Large intestine (tissue), 3 donors: ENCODE results near the gene DIP2B. TPM values are rescaled to one million over a fixed set of nuclear protein-coding genes. Genes with fewer than 3 reads are reported as not detected.

Experiments
- DNase-seq, 2 donors: peaks; one replicate each; pipeline versions ENCODE4 v3.0.0 to v3.0.0-alpha.2; 2013
- H3K27ac ChIP-seq: one replicate; pipeline ENCODE4 v1.5.1; 2013; ENCODE audit warnings: low read length
- H3K27me3 ChIP-seq: 2 replicates; pipeline ENCODE4 v1.6.1; 2013; ENCODE audit warnings: low read length; ENCODE audit not compliant: control insufficient read depth, insufficient read depth
- H3K36me3 ChIP-seq: 2 replicates; pipeline ENCODE4 v1.6.1; 2013; ENCODE audit warnings: low read length; ENCODE audit not compliant: control insufficient read depth, insufficient read depth
- H3K4me1 ChIP-seq: one replicate; pipeline ENCODE4 v1.6.1; 2013; ENCODE audit warnings: low read length; ENCODE audit not compliant: control insufficient read depth, insufficient read depth
- H3K4me3 ChIP-seq: one replicate; pipeline ENCODE4 v1.5.1; 2013; ENCODE audit warnings: low read length
- H3K9me3 ChIP-seq: one replicate; pipeline ENCODE4 v1.6.1; 2013; ENCODE audit warnings: mild to moderate bottlenecking, low read depth, low read length, moderate library complexity; ENCODE audit not compliant: control insufficient read depth
- WGBS: methylation state at CpG from one replicate; pipeline ENCODE4 v1.1.5; 2013; ENCODE audit warnings: low lambda C conversion rate; ENCODE audit not compliant: insufficient coverage; 5-methylcytosine and 5-hydroxymethylcytosine counted together
- polyA plus RNA-seq: library from polyadenylated mRNA; unstranded; fragments of 120-200 nt; gene quantifications from one replicate; pipeline ENCODE4 v1.2.1, GENCODE V29; 2013

The DIP2B gene
- polyA plus RNA-seq, 1 donor = 18.2 TPM

DNA sequence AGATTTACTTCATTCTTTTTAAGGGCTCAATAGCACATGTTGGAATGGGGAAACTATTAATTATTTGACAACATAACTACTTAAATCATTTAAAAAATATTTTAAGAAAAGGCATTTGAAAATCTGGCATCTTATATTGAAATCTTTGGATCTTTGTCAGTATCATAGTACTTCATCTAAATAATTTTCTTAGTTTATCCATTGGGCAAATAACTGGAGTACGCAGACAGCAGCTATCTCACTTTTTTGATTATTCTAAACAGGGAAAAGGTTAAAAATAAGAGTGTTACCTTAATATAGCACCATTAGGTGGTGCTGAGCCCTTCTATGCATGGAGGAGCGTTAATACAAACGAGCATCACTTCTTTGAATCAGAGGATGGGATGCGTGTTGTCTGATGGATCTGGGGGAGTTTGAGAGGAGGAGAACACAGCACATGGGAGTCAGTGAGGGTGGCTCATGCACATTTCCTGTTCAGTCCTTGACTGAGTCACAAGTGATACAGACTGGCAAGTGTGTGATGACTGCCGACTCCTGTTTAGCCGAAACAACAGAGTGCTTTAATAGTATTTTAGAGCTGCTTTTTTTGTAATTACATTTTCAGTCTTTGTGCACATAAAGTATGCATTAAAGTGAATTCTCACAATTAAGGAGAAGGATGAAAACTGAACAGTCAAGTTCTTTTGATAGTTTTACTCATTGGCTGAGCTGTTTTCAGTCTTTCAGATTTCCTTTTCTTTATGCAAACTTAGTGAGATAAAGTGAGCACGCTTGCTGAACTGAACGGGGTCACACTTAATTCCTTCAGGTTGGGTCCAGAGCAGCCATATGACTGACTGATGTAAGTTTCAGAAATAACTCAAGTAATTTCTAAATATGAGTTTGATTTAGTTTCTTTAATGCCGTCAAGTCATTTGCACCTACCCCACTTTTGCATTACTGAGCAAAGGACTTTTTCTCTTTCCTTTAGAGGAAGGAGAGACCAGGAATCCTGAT is 92.7 kb downstream of the DIP2B start:
- no peaks in the 10 kb centered on the region for H3K4me1 ChIP-seq
- no peak overlapping the region for H3K27ac ChIP-seq
- H3K9me3 ChIP-seq = no peaks in the 10 kb centered on the region
- H3K4me3 ChIP-seq = no peak overlapping the region
- no peaks in the 10 kb centered on the region for H3K36me3 ChIP-seq
- no peak for DNase-seq
- H3K27me3 ChIP-seq = no peaks in the 10 kb centered on the region
- 64% methylated on average over 4 of the region's 9 CpGs for WGBS

DNA sequence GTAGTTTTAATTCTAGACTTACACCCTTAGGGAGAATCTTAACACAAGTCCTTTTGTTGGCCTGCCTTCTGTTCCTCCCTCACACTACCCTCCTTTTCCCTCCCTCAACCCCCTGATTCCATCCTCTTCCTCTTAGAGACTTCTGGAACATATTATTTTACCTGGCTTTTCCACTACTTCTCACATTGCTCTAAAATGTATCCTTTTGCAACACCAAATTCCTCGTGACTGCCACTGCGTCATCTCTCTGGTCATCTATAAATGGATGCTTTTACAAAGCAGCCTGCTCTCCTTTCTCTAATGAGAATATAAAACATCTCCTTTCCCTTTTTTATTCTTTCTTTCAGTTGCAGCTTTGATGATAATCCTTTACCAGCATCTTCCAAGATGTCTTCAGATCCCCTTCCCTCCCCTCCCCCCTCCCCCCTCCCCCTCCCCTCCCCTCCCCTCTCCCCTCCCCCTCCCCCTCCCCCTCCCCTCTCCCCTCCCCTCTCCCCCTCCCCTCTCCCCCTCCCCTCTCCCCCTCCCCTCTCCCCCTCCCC is 93.6 kb downstream of the DIP2B start:
- Histone ChIP-seq H3K27ac (no peak overlapping the region), H3K9me3 (no peaks in the 10 kb centered on the region), H3K4me3 (no peak overlapping the region), H3K36me3 (no peaks in the 10 kb centered on the region), H3K4me1 (no peaks in the 10 kb centered on the region), H3K27me3 (no peaks in the 10 kb centered on the region)
- WGBS = 95% methylated on average over 2 of the region's 2 CpGs
- DNase-seq = no peak

DNA sequence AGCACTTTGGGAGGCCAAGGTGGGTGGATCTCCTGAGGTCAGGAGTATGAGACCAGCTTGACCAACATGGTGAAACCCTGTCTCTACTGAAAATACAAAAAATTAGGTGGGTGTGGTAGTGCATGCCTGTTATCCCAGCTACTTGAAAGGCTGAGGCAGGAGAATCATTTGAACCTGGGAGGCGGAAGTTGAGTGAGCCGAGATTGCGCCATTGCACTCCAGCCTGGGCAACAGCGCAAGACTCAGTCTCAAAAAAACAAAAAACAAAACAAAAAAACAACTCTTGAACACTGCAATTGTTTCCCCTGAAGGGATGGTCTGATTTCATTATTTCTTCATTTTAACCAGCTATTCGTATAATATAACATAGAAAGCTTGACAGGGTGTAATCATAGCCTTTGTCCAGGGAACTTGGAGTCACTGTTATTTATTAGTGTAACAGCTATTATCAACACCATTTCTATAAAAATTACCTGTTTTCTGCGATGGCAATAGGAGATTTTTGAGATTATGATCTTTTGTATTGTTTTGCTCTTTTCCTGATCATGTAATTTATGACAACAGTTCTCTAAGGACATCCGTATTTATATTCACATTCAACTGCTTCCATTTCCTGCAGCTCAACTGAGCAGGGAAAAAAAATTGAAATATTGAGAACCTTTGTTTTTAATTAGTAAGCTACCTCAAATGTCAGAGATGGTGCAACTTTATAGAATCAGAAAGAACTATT is 94.7 kb downstream of the DIP2B start:
- DNase-seq = no peak
- WGBS = 100% methylated on average over 3 of the region's 7 CpGs
- no peak overlapping the region for H3K4me3 ChIP-seq
- no peaks in the 10 kb centered on the region for H3K36me3 ChIP-seq
- no peaks in the 10 kb centered on the region for H3K4me1 ChIP-seq
- no peaks in the 10 kb centered on the region for H3K27me3 ChIP-seq
- H3K27ac ChIP-seq = no peak overlapping the region
- H3K9me3 ChIP-seq = no peaks in the 10 kb centered on the region

DNA sequence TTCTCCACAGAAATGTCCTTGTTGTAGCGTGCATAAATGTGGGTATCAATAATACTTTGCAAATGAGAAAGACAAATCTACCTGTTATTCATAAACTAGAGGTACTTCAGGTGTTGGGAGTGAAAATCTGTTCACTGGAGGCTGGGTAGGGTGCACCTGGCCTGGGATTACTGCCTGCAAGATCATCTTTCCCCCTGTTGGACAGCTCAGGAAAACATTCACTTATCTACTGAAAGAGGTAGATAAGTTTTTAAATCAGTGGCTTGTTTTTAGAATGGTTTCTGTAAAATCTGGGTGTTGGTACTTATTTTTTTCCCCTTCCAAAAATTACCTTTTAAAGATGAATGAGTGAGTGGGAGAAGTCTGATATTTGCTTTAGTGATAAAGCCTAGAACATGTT is 95.6 kb downstream of the DIP2B start:
- no CpG with 5 or more reads among the region's 1 CpG for WGBS
- Histone ChIP-seq H3K4me1 (no peaks in the 10 kb centered on the region), H3K9me3 (no peaks in the 10 kb centered on the region), H3K27me3 (no peaks in the 10 kb centered on the region), H3K27ac (no peak overlapping the region), H3K4me3 (no peak overlapping the region), H3K36me3 (no peaks in the 10 kb centered on the region)
- no peak for DNase-seq

DNA sequence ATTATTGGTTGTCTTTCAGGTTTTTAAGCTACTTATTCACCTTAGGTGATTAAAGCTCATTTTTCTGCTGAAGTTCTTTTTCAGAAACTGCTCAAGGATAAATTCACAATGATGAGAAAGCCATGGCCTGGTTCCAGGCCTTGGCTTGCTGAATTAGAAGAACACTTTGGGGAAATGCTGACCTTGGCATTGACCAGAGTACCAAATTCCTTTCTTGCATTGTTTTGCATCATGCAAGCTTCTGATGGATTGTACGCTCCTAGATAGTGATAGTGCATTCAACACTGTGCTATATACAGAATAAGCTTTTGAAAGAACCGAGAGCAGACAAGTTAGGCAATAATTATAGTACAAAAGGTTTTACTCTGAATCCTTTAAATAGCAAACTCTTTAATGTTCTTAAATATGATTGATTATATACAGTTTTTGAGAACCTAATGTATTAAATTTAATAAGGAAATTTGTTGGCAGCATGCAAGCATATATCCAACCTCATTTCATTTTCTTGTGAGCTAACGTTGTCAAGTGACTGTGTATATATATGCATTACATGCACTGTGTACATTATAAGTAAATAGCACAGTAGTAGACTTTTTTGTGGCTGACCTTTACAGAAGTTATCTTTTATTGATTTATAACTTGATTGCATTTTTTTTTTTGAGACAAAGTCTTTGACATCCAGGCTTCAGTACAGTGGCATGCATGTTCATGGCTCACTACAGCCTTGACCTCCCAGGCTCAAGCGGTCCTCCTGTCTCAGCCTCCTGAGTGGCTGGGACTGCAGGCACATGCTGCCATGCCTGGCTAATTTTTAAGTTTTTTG is 99.2 kb downstream of the DIP2B start:
- H3K27me3 ChIP-seq = no peaks in the 10 kb centered on the region
- no peak for DNase-seq

DNA sequence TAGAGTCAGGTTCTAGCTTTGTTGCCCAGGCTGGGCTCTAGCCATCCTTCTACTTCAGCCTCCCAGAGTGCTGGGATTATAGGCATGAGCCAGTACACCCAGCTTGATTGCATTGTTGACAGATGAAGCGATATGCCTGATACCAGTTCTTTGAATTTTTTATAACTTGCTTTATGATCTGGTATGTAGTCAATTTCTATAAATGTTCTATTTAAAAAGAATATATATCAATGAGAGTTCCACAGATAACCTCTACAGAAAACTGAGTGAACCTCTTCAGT is 99.8 kb downstream of the DIP2B start:
- Histone ChIP-seq H3K27me3 (no peaks in the 10 kb centered on the region), H3K9me3 (no peaks in the 10 kb centered on the region), H3K4me1 (peaks cover 5% of the 10 kb centered on the region), H3K27ac (no peak overlapping the region), H3K4me3 (no peak overlapping the region), H3K36me3 (no peaks in the 10 kb centered on the region)
- 71% methylated on average over 1 of the region's 1 CpG for WGBS
- DNase-seq = no peak

More for the DNA sequence above, 99.2 kb downstream of the DIP2B start:
- H3K36me3 ChIP-seq = no peaks in the 10 kb centered on the region
- 72% methylated on average over 2 of the region's 4 CpGs for WGBS
- no peaks in the 10 kb centered on the region for H3K9me3 ChIP-seq
- H3K4me1 ChIP-seq = peaks cover 5% of the 10 kb centered on the region
- H3K27ac ChIP-seq = no peak overlapping the region
- H3K4me3 ChIP-seq = no peak overlapping the region

DNA sequence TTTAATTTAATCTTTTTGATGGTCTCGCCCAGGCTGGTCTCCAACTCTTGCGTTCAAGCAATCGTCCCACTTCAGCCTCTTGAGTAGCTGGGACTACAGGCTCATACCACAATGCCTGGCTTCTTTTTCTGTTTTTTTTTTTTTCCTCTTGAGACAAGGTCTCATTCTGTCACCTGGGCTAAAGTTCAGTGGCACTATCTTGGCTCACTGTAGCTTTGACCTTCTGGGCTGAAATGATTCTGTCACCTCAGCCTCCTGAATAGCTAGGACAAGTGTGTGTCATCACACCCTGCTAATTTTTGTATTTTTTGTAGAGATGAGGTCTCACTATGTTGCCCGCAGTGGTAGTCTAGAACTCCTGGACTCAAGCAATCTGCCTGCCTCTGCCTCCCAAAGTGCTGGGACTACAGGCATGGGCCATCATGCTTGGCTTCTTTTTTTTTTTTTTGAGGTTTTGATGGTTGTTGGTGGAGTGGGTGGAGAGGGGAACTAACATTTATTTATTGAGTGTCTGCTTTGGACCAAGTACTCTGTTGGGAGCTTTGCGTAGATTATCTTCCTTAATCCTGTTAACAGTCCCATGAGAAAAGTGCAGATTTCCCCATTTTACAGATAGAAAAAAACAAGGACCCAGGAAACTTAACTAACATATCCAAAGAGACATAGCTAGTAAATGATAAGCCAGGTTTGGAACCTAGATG is 102.0 kb downstream of the DIP2B start:
- no peak overlapping the region for H3K4me3 ChIP-seq
- no peak overlapping the region for H3K27ac ChIP-seq
- H3K27me3 ChIP-seq = no peaks in the 10 kb centered on the region
- DNase-seq = peak; percentile 41 to 75
- peaks cover 5% of the 10 kb centered on the region for H3K4me1 ChIP-seq
- no peaks in the 10 kb centered on the region for H3K36me3 ChIP-seq
- H3K9me3 ChIP-seq = no peaks in the 10 kb centered on the region
- WGBS = 53% methylated on average over 3 of the region's 5 CpGs

DNA sequence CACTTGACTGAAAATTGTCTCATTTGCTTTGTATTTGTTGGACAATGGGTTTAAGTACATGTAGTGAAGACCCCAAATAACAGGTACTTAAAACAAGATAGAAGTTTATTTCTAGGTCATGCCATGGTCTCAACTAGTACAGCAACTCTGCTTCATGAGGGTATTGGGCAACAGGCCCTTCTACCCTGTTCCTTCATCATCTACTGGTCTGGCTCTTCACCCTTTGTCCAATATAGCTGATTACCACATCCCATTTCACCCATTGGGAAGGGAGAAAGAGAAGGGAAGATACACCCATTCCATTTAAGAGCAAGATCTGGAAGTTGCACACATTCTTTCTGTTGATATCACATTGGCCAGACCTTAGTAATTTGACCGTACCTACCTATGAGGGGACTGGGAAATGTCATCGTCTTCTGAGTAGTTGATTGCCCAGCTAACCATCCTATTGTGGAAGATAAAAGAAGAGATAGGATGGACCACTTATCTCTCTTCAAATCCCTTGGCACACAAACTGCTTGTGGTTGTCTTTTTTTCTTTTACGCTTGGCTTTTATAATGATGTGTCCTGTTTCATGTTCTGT is 104.6 kb downstream of the DIP2B start:
- H3K9me3 ChIP-seq = no peaks in the 10 kb centered on the region
- DNase-seq = no peak
- no peaks in the 10 kb centered on the region for H3K27me3 ChIP-seq
- WGBS = 89% methylated on average over 1 of the region's 3 CpGs
- no peak overlapping the region for H3K27ac ChIP-seq
- no peaks in the 10 kb centered on the region for H3K36me3 ChIP-seq
- H3K4me1 ChIP-seq = peaks cover 5% of the 10 kb centered on the region
- H3K4me3 ChIP-seq = no peak overlapping the region

DNA sequence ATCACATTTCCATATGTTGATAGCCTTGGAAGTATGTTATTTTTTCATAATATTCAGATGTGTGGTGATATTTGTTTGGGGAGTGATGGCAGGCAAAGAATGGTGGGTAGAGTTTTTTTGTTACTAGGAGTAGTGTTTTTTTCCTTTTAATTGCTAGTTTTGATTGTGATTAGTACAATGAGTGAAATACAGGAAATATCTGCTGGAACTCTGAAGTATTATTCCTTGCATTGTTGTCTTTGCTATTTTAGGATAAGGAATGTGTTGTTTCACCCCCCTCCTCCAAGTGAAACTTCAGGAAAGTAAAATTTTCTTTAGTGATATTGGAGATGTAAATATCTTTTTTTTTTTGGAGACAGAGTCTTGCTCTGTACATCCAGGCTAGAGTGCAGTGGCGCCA is 105.4 kb downstream of the DIP2B start:
- Histone ChIP-seq H3K27me3 (no peaks in the 10 kb centered on the region), H3K27ac (no peak overlapping the region), H3K9me3 (no peaks in the 10 kb centered on the region), H3K4me3 (no peak overlapping the region), H3K36me3 (no peaks in the 10 kb centered on the region), H3K4me1 (peaks cover 5% of the 10 kb centered on the region)
- 100% methylated on average over 1 of the region's 1 CpG for WGBS
- DNase-seq = no peak
